Endothelial cell of umbilical vein (primary cell): ENCODE data around the gene SAMSN1. TPM values are rescaled to one million over a fixed set of nuclear protein-coding genes. Genes with fewer than 3 reads are reported as not detected.

Experiments used
- Bru-seq: library from RNA; stranded (reverse); fragments of 400-500 nt; gene quantifications from one replicate; lab custom pipeline; 2021; lab: Mats Ljungman, UMichigan
- BruChase-seq, 2 experiments: library from RNA; stranded (reverse); fragments of 400-500 nt; gene quantifications; one replicate each; lab custom pipeline; 2021; lab: Mats Ljungman, UMichigan
- BruUV-seq: library from RNA; stranded (reverse); fragments of 400-500 nt; replicated peaks from 2 replicates; lab custom pipeline; 2021; lab: Mats Ljungman, UMichigan
- CTCF ChIA-PET: fragments of 300-600, 350-600 bp; sonication (Branson Sonifier 250); formaldehyde crosslinking; loops from one replicate; lab custom pipeline; 2021; ENCODE audit warnings: antibody characterized with exemption, inconsistent platforms; lab: Charles Lee
- POLR2A ChIA-PET: fragments of 300-600, 350-600 bp; sonication (Branson Sonifier 250); formaldehyde crosslinking; loops from one replicate; lab custom pipeline; 2021; ENCODE audit warnings: antibody characterized with exemption, inconsistent platforms; lab: Charles Lee
- DNase-seq: peaks from one replicate; pipeline ENCODE4 v3.0.0-alpha.2; 2011; ENCODE audit warnings: low read depth, low spot score
- FAIRE-seq: peaks from 2 replicates; lab custom pipeline; 2011; peaks lifted over from hg19 to GRCh38; lab: Jason Lieb, UNC
- H2AFZ ChIP-seq: 2 replicates; pipeline ENCODE4 v1.6.0; 2012; ENCODE audit warnings: low read depth, low read length, control low read depth, inconsistent platforms
- H3K27ac ChIP-seq: 2 replicates; pipeline ENCODE4 v1.5.1; 2011; ENCODE audit warnings: low read depth, mild to moderate bottlenecking, control low read depth, low read length, moderate library complexity; ENCODE audit not compliant: insufficient read depth
- H3K27me3 ChIP-seq, 2 experiments: 2 replicates each; pipeline versions ENCODE4 v1.6.0 to v1.6.1; 2011; ENCODE audit warnings: low read length in 2 of 2, mixed read lengths in 1 of 2; ENCODE audit not compliant: control insufficient read depth in 2 of 2, insufficient read depth in 2 of 2
- H3K36me3 ChIP-seq, 2 experiments: 2 replicates in 1 of 2; 3 replicates in 1 of 2; pipeline ENCODE4 v1.5.1; 2011; ENCODE audit warnings: low read length in 2 of 2, mild to moderate bottlenecking in 1 of 2, moderate library complexity in 1 of 2; ENCODE audit not compliant: control insufficient read depth in 2 of 2, insufficient read depth in 2 of 2; ENCODE audit errors: extremely low read depth in 1 of 2
- H3K4me1 ChIP-seq: 3 replicates; pipeline ENCODE4 v1.5.1; 2011; ENCODE audit warnings: mild to moderate bottlenecking, low read length; ENCODE audit not compliant: control insufficient read depth, insufficient read depth; ENCODE audit errors: extremely low read depth
- H3K4me2 ChIP-seq: 2 replicates; pipeline ENCODE4 v1.6.1; 2011; ENCODE audit warnings: low read length, control low read depth, mixed read lengths; ENCODE audit not compliant: insufficient read depth
- H3K4me3 ChIP-seq, 3 experiments: fragments of 200-600 bp in 1 of 3; sonication (generic), shearing (Covaris generic) in 1 of 3; replicated peaks in 1 of 3; 2 replicates each; pipeline ENCODE4 v1.5.1; 2011 to 2016; ENCODE audit warnings: control low read depth in 3 of 3, low read length in 3 of 3, mild to moderate bottlenecking in 2 of 3, inconsistent platforms in 1 of 3, low read depth in 1 of 3, moderate library complexity in 1 of 3; ENCODE audit not compliant: insufficient read depth in 1 of 3
- H3K79me2 ChIP-seq: 2 replicates; pipeline ENCODE4 v1.6.0; 2012; ENCODE audit warnings: low read length, inconsistent platforms; ENCODE audit not compliant: control insufficient read depth, insufficient read depth
- H3K9ac ChIP-seq: replicated peaks from 2 replicates; pipeline ENCODE3; 2011; ENCODE audit warnings: low read length, control low read depth; ENCODE audit not compliant: insufficient read depth; ENCODE audit errors: extremely low read depth
- H3K9me1 ChIP-seq: replicated peaks from 3 replicates; pipeline ENCODE4 v1.6.0; 2011; ENCODE audit warnings: mild to moderate bottlenecking, low read length; ENCODE audit not compliant: control insufficient read depth, insufficient read depth; ENCODE audit errors: extremely low read depth
- H3K9me3 ChIP-seq: replicated peaks from 2 replicates; pipeline ENCODE4 v1.5.1; 2012; ENCODE audit warnings: low read length, inconsistent platforms; ENCODE audit not compliant: control insufficient read depth, insufficient read depth
- H4K20me1 ChIP-seq: replicated peaks from 2 replicates; pipeline ENCODE3; 2011; ENCODE audit warnings: mild to moderate bottlenecking, low read length; ENCODE audit not compliant: control insufficient read depth, insufficient read depth; ENCODE audit errors: extremely low read depth
- CTCF ChIP-seq, 2 donors: IDR thresholded peaks; 1 replicate in 1 of 2; 2 replicates in 1 of 2; pipeline ENCODE4 v1.5.1; 2011; ENCODE audit warnings: low read length in 2 of 2, mild to moderate bottlenecking in 2 of 2, moderate library complexity in 2 of 2, control low read depth in 1 of 2, inconsistent platforms in 1 of 2, low read depth in 1 of 2; ENCODE audit not compliant: insufficient read depth in 1 of 2; ENCODE audit errors: extremely low read depth in 1 of 2
- EZH2 ChIP-seq: IDR thresholded peaks from 2 replicates; pipeline ENCODE4 v1.6.1; 2012; ENCODE audit warnings: borderline replicate concordance, low read depth, mild to moderate bottlenecking, moderate library complexity, low read length, inconsistent platforms; ENCODE audit not compliant: severe bottlenecking
- FOS ChIP-seq: IDR thresholded peaks from 2 replicates; pipeline ENCODE4 v1.6.1; 2011; ENCODE audit warnings: mild to moderate bottlenecking, low read length, moderate library complexity, borderline replicate concordance; ENCODE audit not compliant: insufficient read depth
- GATA2 ChIP-seq: IDR thresholded peaks from 2 replicates; pipeline ENCODE4 v1.7.0; 2011; ENCODE audit warnings: low read depth, mild to moderate bottlenecking, moderate library complexity, mixed read lengths, low read length; ENCODE audit not compliant: insufficient read length, insufficient read depth
- JUN ChIP-seq: IDR thresholded peaks from 2 replicates; pipeline ENCODE4 v1.6.1; 2011; ENCODE audit warnings: borderline replicate concordance, low read depth; ENCODE audit not compliant: insufficient read length, insufficient read depth
- MAX ChIP-seq: IDR thresholded peaks from 2 replicates; pipeline ENCODE4 v1.6.1; 2011; ENCODE audit not compliant: insufficient read depth, insufficient read length
- MYC ChIP-seq: IDR thresholded peaks from one replicate; pipeline ENCODE4 v1.6.1; 2011; ENCODE audit warnings: mild to moderate bottlenecking, low read depth, low read length
- POLR2A ChIP-seq: IDR thresholded peaks from 2 replicates; pipeline ENCODE4 v1.6.1; 2012; ENCODE audit warnings: low read depth, mild to moderate bottlenecking, control low read depth, low read length
- POLR2AphosphoS5 ChIP-seq: IDR thresholded peaks from 2 replicates; pipeline ENCODE4 v1.6.1; 2012; ENCODE audit warnings: low read depth, mild to moderate bottlenecking, control low read depth, low read length, moderate library complexity; ENCODE audit not compliant: insufficient read depth
- dilution Hi-C: fragments of 300-500 bp; cut with MboI; formaldehyde crosslinking; loops from one replicate; pipeline ENCODE4 v1.15.0; 2019; ENCODE audit warnings: low sequenced_read_pairs; ENCODE audit not compliant: extremely low pct_ligation_motif_present
- intact Hi-C: fragments of 100-400 bp; cut with micrococcal nuclease; formaldehyde crosslinking; loops from one replicate; pipeline ENCODE4 v1.10.0; 2022
- long read RNA-seq: library from polyadenylated mRNA; stranded (forward); transcript quantifications from one replicate; pipeline ENCODE4 v2.0.0, GENCODE V29; 2021
- polyA minus RNA-seq, 3 experiments: library from RNA; depleted of rRNA, polyadenylated mRNA; stranded (reverse); fragments of >200 nt; gene quantifications; 1 replicate in 1 of 3; 2 replicates in 2 of 3; pipeline ENCODE4 v1.2.3, GENCODE V29; 2011
- polyA plus RNA-seq, 4 experiments: library from polyadenylated mRNA; depleted of rRNA in 3 of 4; stranded (reverse) in 3 of 4; unstranded in 1 of 4; fragments of >200 nt; gene quantifications; 2 replicates each; pipeline versions ENCODE4 v1.2.1 to v1.2.3, GENCODE V29; 2011 to 2012; ENCODE audit warnings: missing spikeins in 1 of 4
- total RNA-seq: library from RNA; stranded (reverse); gene quantifications from 2 replicates; pipeline ENCODE4 v1.2.3, GENCODE V29; 2021

Gene SAMSN1
- total RNA-seq (5.3 and 8.0 TPM in 2 replicates), polyA plus RNA-seq (1.5 and 2.5 TPM in 2 replicates), polyA minus RNA-seq (2.4 and 7.4 TPM in 2 replicates), Bru-seq, nascent RNA (percentile 51 among the genes with signal in this experiment), BruChase-seq, experiment 1, labeled RNA remaining after a 6-hour chase (percentile 38 among the genes with signal in this experiment), BruChase-seq, experiment 2, labeled RNA remaining after a 2-hour chase (percentile 43 among the genes with signal in this experiment)
- 3.2 and 3.7 TPM in 2 replicates for polyA plus RNA-seq (2011; cell fraction: cytosol; rRNA removed)
- 6.2 and 8.4 TPM in 2 replicates for polyA plus RNA-seq (2011; cell fraction: nucleus; rRNA removed)
- polyA plus RNA-seq (2012): 4.5 and 11.0 TPM in 2 replicates
- polyA minus RNA-seq (2011; cell fraction: cytosol; rRNA and poly(A)+ RNA removed): not detected
- polyA minus RNA-seq (2011; cell fraction: nucleus; rRNA and poly(A)+ RNA removed): 8.4 and 10.6 TPM in 2 replicates
- long read RNA-seq, transcript SAMSN1-204 (8 exons, 1,888 nt): major isoform, 48 of 49 reads
- long read RNA-seq, partial matches to known transcripts: 1 of 49 reads
- long read RNA-seq, other reads (novel, unspliced or antisense): 0 of 49 reads

GRCh38 chr21:14545906-14546480, at the start of gene SAMSN1:
Gene SAMSN1 (minus strand): TSS chr21:14546315. CDS start chr21:14546261, 54 bp downstream.
- dilution Hi-C loops: no loop called here
- no peaks in the 10 kb centered on the region for H3K36me3 ChIP-seq
- peak within 1 kb of the TSS; percentile 34 for H2AFZ ChIP-seq
- H3K79me2 ChIP-seq: peaks cover 26% of the 10 kb centered on the region
- peak; percentile 85 for DNase-seq
- TF ChIP-seq POLR2AphosphoS5: peak; percentile 74
- TF ChIP-seq MAX: no peak
- peak; percentile 63 for TF ChIP-seq JUN
- no peak for TF ChIP-seq MYC
- TF ChIP-seq CTCF (IDR thresholded peaks at IDR 0.05; ENCODE audit: extremely low read depth in 1 of 2, insufficient read depth in 1 of 2, low read depth in 1 of 2, low read length in 2 of 2): no peak
- TF ChIP-seq GATA2: peak; percentile 96
- TF ChIP-seq FOS: peak; percentile 27
- TF ChIP-seq EZH2: no peak
- TF ChIP-seq POLR2A: peak; percentile 69
- H3K4me1 ChIP-seq: peaks cover 45% of the 10 kb centered on the region
- peak within 1 kb of the TSS; percentile 99 for H3K4me2 ChIP-seq
- no TSS peak for BruUV-seq
- no peaks in the 10 kb centered on the region for H3K9me3 ChIP-seq
- FAIRE-seq: peak; percentile 67
- H3K9ac ChIP-seq: peak within 1 kb of the TSS; percentile 80
- no peaks in the 10 kb centered on the region for H3K9me1 ChIP-seq
- intact Hi-C loops: loop anchor here (1.0 to 10.0 kb wide), 5 partner anchors 57 to 515 kb away; partner anchors contain the start of gene HSPA13
- H3K4me3 ChIP-seq: peak within 1 kb of the TSS; percentile 12 to 91 (median 49)
- ChIA-PET POLR2A (no interaction called here), CTCF (interaction anchor here (0.7 kb wide), 1 partner anchor 192 kb away, joined by 4 read pairs; no protein-coding TSS in a partner anchor)
- H3K27me3 ChIP-seq: no peaks in the 10 kb centered on the region
- H4K20me1 ChIP-seq: no peaks in the 10 kb centered on the region
- H3K27ac ChIP-seq: peak within 1 kb of the TSS; percentile 79
